HG02759 (cell line): ENCODE results near the gene XIST.
"Not testable (repeated sequence)": the region's sequence is repeated elsewhere in the genome, so short reads cannot be mapped to it uniquely, and the experiment has no call there.

Experiments used
- ATAC-seq: cut with Tn5 transposase; IDR thresholded peaks from one replicate; pipeline ENCODE4 v1.9.1; 2021; ENCODE audit warnings: mild to moderate bottlenecking, moderate library complexity; ENCODE audit not compliant: unreplicated experiment

Gene XIST

GRCh38 chrX:73817393-73818199 is 34.9 kb downstream of the XIST start:
- ATAC-seq = no peak

- ATAC-seq = no peak
Observed at GRCh38 chrX:73812256-73812655, 40.3 kb downstream of the XIST start.

- not testable (repeated sequence) for ATAC-seq
Observed at GRCh38 chrX:73804109-73804508, 48.4 kb downstream of the XIST start.

GRCh38 chrX:73799888-73800287 is 52.6 kb downstream of the XIST start:
- no peak for ATAC-seq

GRCh38 chrX:73792511-73792910 is 60.0 kb downstream of the XIST start:
- ATAC-seq = not testable (repeated sequence)

- ATAC-seq = no peak
Observed at GRCh38 chrX:73785493-73785892, 67.0 kb downstream of the XIST start.
